Ishikawa (cell line): ENCODE data around the gene SLC18B1.

Source experiments
- CEBPB ChIP-seq: IDR thresholded peaks from 2 replicates; pipeline ENCODE4 v1.6.1; 2012
- RAD21 ChIP-seq: IDR thresholded peaks from 2 replicates; pipeline ENCODE4 v1.6.1; 2012; ENCODE audit warnings: low read depth
- TEAD4 ChIP-seq: IDR thresholded peaks from 2 replicates; pipeline ENCODE4 v1.6.1; 2012
- YY1 ChIP-seq: IDR thresholded peaks from 2 replicates; pipeline ENCODE4 v1.6.1; 2012; ENCODE audit warnings: low read depth
- TF ChIP-seq, protein P1 (sequence below): IDR thresholded peaks from 2 replicates; pipeline ENCODE4 v1.6.1; 2012

DNA sequence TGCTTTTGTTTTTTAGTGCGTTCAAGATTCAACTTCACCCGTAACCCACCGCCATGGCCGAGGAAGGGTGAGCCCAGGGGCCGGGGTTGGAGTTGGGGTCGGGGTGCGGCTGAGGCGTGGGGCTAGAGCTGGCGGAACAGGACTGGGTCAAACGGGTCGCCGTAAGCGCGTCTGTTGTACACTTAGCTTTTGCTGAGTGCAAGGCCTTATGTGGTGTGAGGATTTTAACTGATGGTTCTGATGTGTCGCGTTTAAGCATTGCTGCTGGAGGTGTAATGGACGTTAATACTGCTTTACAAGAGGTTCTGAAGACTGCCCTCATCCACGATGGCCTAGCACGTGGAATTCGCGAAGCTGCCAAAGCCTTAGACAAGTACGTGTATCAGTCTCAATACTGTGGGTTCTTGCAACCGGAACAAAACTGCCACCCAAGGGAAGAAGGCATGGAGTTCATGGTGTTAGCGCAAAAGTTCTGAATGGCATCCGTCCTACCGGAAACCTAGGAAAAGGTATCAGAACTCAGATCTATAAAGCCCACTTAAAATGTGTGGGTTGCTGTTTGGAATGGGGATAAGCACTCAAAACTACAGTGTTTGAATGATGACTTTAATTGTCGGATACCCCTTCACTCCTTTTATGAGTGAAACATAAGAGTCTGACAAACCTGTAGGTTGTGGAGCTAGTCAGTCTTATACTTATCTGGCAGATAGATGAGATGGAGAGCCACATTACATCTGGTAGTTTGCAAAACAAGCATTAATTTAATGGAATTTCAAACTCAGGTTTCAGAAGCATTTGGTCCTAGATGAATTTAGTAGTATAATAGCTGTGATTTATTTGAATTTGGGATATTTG, 16.5 kb upstream of the SLC18B1 start:
- TF ChIP-seq, protein P1, sequence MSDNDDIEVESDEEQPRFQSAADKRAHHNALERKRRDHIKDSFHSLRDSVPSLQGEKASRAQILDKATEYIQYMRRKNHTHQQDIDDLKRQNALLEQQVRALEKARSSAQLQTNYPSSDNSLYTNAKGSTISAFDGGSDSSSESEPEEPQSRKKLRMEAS, result no peak; the same call in 1 of the 2 replicates
- TF ChIP-seq TEAD4, result no peak
- TF ChIP-seq CEBPB, result no peak
- TF ChIP-seq YY1, result no peak
- no peak for TF ChIP-seq RAD21
